H1 (cell line): ENCODE measurements around the gene FKTN. TPM values are rescaled to one million over a fixed set of nuclear protein-coding genes. Genes with fewer than 3 reads are reported as not detected.

ENCODE experiments used
- CTCF ChIA-PET: fragments of 300-600 bp; sonication (Branson Sonifier 250); formaldehyde crosslinking; loops from one replicate; lab custom pipeline; 2021; ENCODE audit not compliant: partially characterized antibody; lab: Charles Lee
- POLR2A ChIA-PET: fragments of 300-600 bp; sonication (Branson Sonifier 250); formaldehyde crosslinking; loops from one replicate; lab custom pipeline; 2021; ENCODE audit warnings: inconsistent platforms; ENCODE audit not compliant: partially characterized antibody; lab: Charles Lee
- DNase-seq, 2 experiments: peaks; one replicate each; pipeline versions ENCODE4 v3.0.0 to v3.0.0-alpha.2; 2010 to 2022; ENCODE audit warnings: low spot score in 2 of 2, low read depth in 1 of 2, mixed read lengths in 1 of 2
- FAIRE-seq: peaks from 2 replicates; lab custom pipeline; 2011; peaks lifted over from hg19 to GRCh38; lab: Jason Lieb, UNC
- H2AFZ ChIP-seq: 2 replicates; pipeline ENCODE4 v1.8.1; 2012; ENCODE audit warnings: low read length, inconsistent platforms
- H2AK5ac ChIP-seq: 2 replicates; pipeline ENCODE4 v1.6.1; 2013; ENCODE audit warnings: low read depth, low read length
- H2BK120ac ChIP-seq: replicated peaks from 2 replicates; pipeline ENCODE3; 2013; ENCODE audit warnings: low read depth, low read length, inconsistent platforms
- H2BK12ac ChIP-seq: 2 replicates; pipeline ENCODE4 v1.6.1; 2013; ENCODE audit warnings: low read depth, low read length
- H2BK15ac ChIP-seq: 2 replicates; pipeline ENCODE4 v1.6.1; 2013; ENCODE audit warnings: low read length
- H2BK20ac ChIP-seq: 2 replicates; pipeline ENCODE4 v1.6.1; 2013; ENCODE audit warnings: low read length
- H2BK5ac ChIP-seq: 2 replicates; pipeline ENCODE4 v1.6.1; 2013; ENCODE audit warnings: low read depth, low read length
- H3K14ac ChIP-seq: 2 replicates; pipeline ENCODE4 v1.6.1; 2013; ENCODE audit warnings: inconsistent platforms; ENCODE audit not compliant: insufficient read length
- H3K18ac ChIP-seq: 2 replicates; pipeline ENCODE4 v1.6.1; 2013; ENCODE audit warnings: low read length; ENCODE audit errors: extremely low read depth
- H3K23ac ChIP-seq: 2 replicates; pipeline ENCODE4 v1.6.1; 2013; ENCODE audit warnings: inconsistent platforms; ENCODE audit not compliant: insufficient read length
- H3K23me2 ChIP-seq: 2 replicates; pipeline ENCODE4 v1.6.1; 2013; ENCODE audit warnings: low read depth, low read length
- H3K27ac ChIP-seq: 2 replicates; pipeline ENCODE4 v1.6.1; 2011; ENCODE audit warnings: low read depth, low read length, inconsistent platforms
- H3K27me3 ChIP-seq, 4 experiments: replicated peaks in 1 of 4; 1 replicate in 1 of 4; 2 replicates in 3 of 4; pipeline versions ENCODE4 v1.6.1 to v1.8.1; 2011 to 2013; ENCODE audit warnings: low read length in 3 of 4, mild to moderate bottlenecking in 3 of 4, inconsistent platforms in 2 of 4, mixed read lengths in 2 of 4, moderate library complexity in 1 of 4; ENCODE audit not compliant: control insufficient read depth in 3 of 4, insufficient read depth in 3 of 4; ENCODE audit errors: extremely low read depth in 1 of 4
- H3K36me3 ChIP-seq, 4 experiments: 2 replicates each; pipeline versions ENCODE4 v1.6.1 to v1.8.1; 2011 to 2013; ENCODE audit warnings: mild to moderate bottlenecking in 4 of 4, low read length in 3 of 4, moderate library complexity in 2 of 4, control low read depth in 1 of 4, inconsistent platforms in 1 of 4; ENCODE audit not compliant: insufficient read depth in 4 of 4, control insufficient read depth in 2 of 4
- H3K4ac ChIP-seq: replicated peaks from 2 replicates; pipeline ENCODE3; 2013; ENCODE audit warnings: low read length, low read depth, mixed read lengths, inconsistent platforms; ENCODE audit not compliant: insufficient read length
- H3K4me1 ChIP-seq, 4 experiments: replicated peaks in 1 of 4; 1 replicate in 1 of 4; 2 replicates in 3 of 4; pipeline versions ENCODE4 v1.6.1 to v1.8.1; 2011 to 2013; ENCODE audit warnings: low read length in 3 of 4, inconsistent platforms in 2 of 4, mixed read lengths in 1 of 4; ENCODE audit not compliant: insufficient read depth in 4 of 4, control insufficient read depth in 3 of 4
- H3K4me2 ChIP-seq, 2 experiments: 2 replicates each; pipeline versions ENCODE4 v1.6.1 to v1.8.1; 2011 to 2013; ENCODE audit warnings: low read depth in 2 of 2, low read length in 2 of 2, control low read depth in 1 of 2, inconsistent platforms in 1 of 2, mild to moderate bottlenecking in 1 of 2; ENCODE audit not compliant: insufficient read depth in 1 of 2
- H3K4me3 ChIP-seq, 4 experiments: fragments of 200-600, 300-600 bp in 1 of 4; sonication (generic), shearing (Covaris generic), sonication (Bioruptor Twin) in 1 of 4; 2 replicates each; pipeline versions ENCODE4 v1.5.1 to v1.8.1; 2011 to 2016; ENCODE audit warnings: low read length in 4 of 4, low read depth in 3 of 4, control low read depth in 2 of 4, inconsistent platforms in 2 of 4, mild to moderate bottlenecking in 2 of 4, mixed read lengths in 1 of 4, moderate library complexity in 1 of 4; ENCODE audit not compliant: insufficient read depth in 2 of 4; ENCODE audit errors: extremely low read depth in 1 of 4
- H3K56ac ChIP-seq: replicated peaks from 2 replicates; pipeline ENCODE3; 2013; ENCODE audit warnings: low read depth, mild to moderate bottlenecking, mixed read lengths, low read length, inconsistent platforms; ENCODE audit not compliant: insufficient read length
- H3K79me1 ChIP-seq: 2 replicates; pipeline ENCODE4 v1.6.1; 2013; ENCODE audit warnings: low read depth, low read length, control low read depth
- H3K79me2 ChIP-seq, 2 experiments: 2 replicates each; pipeline versions ENCODE4 v1.6.1 to v1.8.1; 2012 to 2013; ENCODE audit warnings: low read length in 2 of 2, mild to moderate bottlenecking in 2 of 2, inconsistent platforms in 1 of 2; ENCODE audit not compliant: insufficient read depth in 2 of 2, control insufficient read depth in 1 of 2
- H3K9ac ChIP-seq, 4 experiments: replicated peaks in 1 of 4; 1 replicate in 1 of 4; 2 replicates in 3 of 4; pipeline versions ENCODE4 v1.6.1 to v1.8.1; 2011 to 2013; ENCODE audit warnings: low read depth in 3 of 4, low read length in 3 of 4, control low read depth in 2 of 4, mild to moderate bottlenecking in 2 of 4, moderate library complexity in 2 of 4, inconsistent platforms in 1 of 4; ENCODE audit errors: extremely low read depth in 1 of 4
- H3K9me3 ChIP-seq, 2 experiments: 2 replicates each; pipeline versions ENCODE4 v1.6.1 to v1.8.1; 2012 to 2013; ENCODE audit warnings: mild to moderate bottlenecking in 2 of 2, moderate library complexity in 2 of 2, control low read depth in 1 of 2, inconsistent platforms in 1 of 2, low read depth in 1 of 2, low read length in 1 of 2, mixed read lengths in 1 of 2; ENCODE audit not compliant: insufficient read depth in 2 of 2
- H4K20me1 ChIP-seq, 2 experiments: replicated peaks in 1 of 2; 2 replicates each; pipeline versions ENCODE3 to v1.8.1; 2011 to 2013; ENCODE audit warnings: inconsistent platforms in 2 of 2, low read length in 2 of 2, mild to moderate bottlenecking in 1 of 2; ENCODE audit not compliant: insufficient read depth in 2 of 2, control insufficient read depth in 1 of 2
- H4K5ac ChIP-seq: 2 replicates; pipeline ENCODE4 v1.6.1; 2013; ENCODE audit warnings: low read length, low read depth, mixed read lengths, inconsistent platforms; ENCODE audit not compliant: insufficient read length
- H4K8ac ChIP-seq: 2 replicates; pipeline ENCODE4 v1.8.0; 2013; ENCODE audit warnings: mild to moderate bottlenecking, moderate library complexity, low read length, inconsistent platforms; ENCODE audit not compliant: insufficient read depth; ENCODE audit errors: extremely low read depth
- H4K91ac ChIP-seq: replicated peaks from 2 replicates; pipeline ENCODE3; 2013; ENCODE audit warnings: low read length, mixed read lengths, inconsistent platforms; ENCODE audit not compliant: insufficient read length
- BACH1 ChIP-seq: IDR thresholded peaks from 2 replicates; pipeline ENCODE4 v1.6.1; 2012; ENCODE audit warnings: low read length, improper control_type of control experiment
- PHF8 ChIP-seq: fragments of 200-600 bp; sonication (generic); conservative IDR thresholded peaks from 2 replicates; pipeline ENCODE4 v1.7.1; 2012; ENCODE audit warnings: low read depth, mild to moderate bottlenecking, inconsistent platforms, low read length, moderate library complexity
- SIRT6 ChIP-seq: IDR thresholded peaks from one replicate; pipeline ENCODE4 v1.7.1; 2012; ENCODE audit warnings: low read length, inconsistent platforms
- SP1 ChIP-seq: IDR thresholded peaks from 2 replicates; pipeline ENCODE4 v1.6.1; 2011; ENCODE audit warnings: low read depth, low read length
- TAF1 ChIP-seq: IDR thresholded peaks from 2 replicates; pipeline ENCODE4 v1.6.1; 2011; ENCODE audit warnings: mild to moderate bottlenecking, low read depth, low read length
- TBP ChIP-seq: IDR thresholded peaks from 2 replicates; pipeline ENCODE4 v1.6.1; 2011; ENCODE audit warnings: low read depth, low read length, improper control_type of control experiment
- WGBS, 2 experiments: shearing (Covaris generic) in 1 of 2; methylation state at CpG; one replicate each; pipeline versions ENCODE4 v1.1.6 to v1.1.7; 2013 to 2015; ENCODE audit warnings: low lambda C conversion rate in 2 of 2, mixed read lengths in 2 of 2, inconsistent platforms in 1 of 2, low coverage in 1 of 2, missing lambda C conversion rate in 1 of 2; ENCODE audit not compliant: insufficient replicate concordance in 2 of 2, insufficient coverage in 1 of 2, insufficient read length in 1 of 2; ENCODE audit errors: extremely low coverage in 1 of 2, missing lambda C conversion rate in 1 of 2; 5-methylcytosine and 5-hydroxymethylcytosine counted together
- polyA plus RNA-seq, 7 experiments: library from polyadenylated mRNA; depleted of rRNA in 3 of 7; stranded (reverse) in 5 of 7; unstranded in 2 of 7; fragments of >200 nt in 5 of 7; fragments of 200-250 nt in 2 of 7; gene quantifications; 1 replicate in 5 of 7; 2 replicates in 1 of 7; 4 replicates in 1 of 7; pipeline versions ENCODE4 v1.2.1 to v1.2.3, GENCODE V29; 2011 to 2013; ENCODE audit warnings: missing spikeins in 2 of 7, mixed read lengths in 2 of 7
- total RNA-seq: library from RNA; stranded (reverse); fragmentation: NEBNext Ultra II Directional; extraction: Animal tissue kit (Norgen Biotek cat#: 25700); gene quantifications from 2 replicates; pipeline ENCODE4 v1.2.1, GENCODE V29; 2021

FKTN gene
- total and polyA plus RNA-seq, 2 of the 8 experiments (the other 6 are each of a cell fraction or from before 2014, with no cell fraction given) = 2.7 to 13.4 TPM

GRCh38 chr9:105662184-105663104 lies 104.5 kb downstream of the FKTN start, which contains the start of gene TAL2:
Gene TAL2, plus strand, starts transcription at chr9:105662457. Its CDS starts 40 bp downstream, at chr9:105662497.
- H3K23ac ChIP-seq = no peak within 1 kb of the TSS
- no peak within 1 kb of the TSS for H3K56ac ChIP-seq
- ChIA-PET POLR2A (no interaction called here), CTCF (interaction anchor here (2.1 kb wide), 1 partner anchor 24 kb away, joined by 8 read pairs; no protein-coding TSS in a partner anchor)
- H3K36me3 ChIP-seq = no peaks in the 10 kb centered on the region
- H2BK20ac ChIP-seq = no peak within 1 kb of the TSS
- H4K5ac ChIP-seq = no peak within 1 kb of the TSS
- no peak within 1 kb of the TSS for H2AFZ ChIP-seq
- no peak within 1 kb of the TSS for H3K4me2 ChIP-seq
- peaks cover 0 to 17% (median 2%) of the 10 kb centered on the region in 4 experiments; a peak in 5 of 7 replicates for H3K27me3 ChIP-seq
- H2BK120ac ChIP-seq = no peak within 1 kb of the TSS
- H3K9ac ChIP-seq = no peak within 1 kb of the TSS
- H2BK5ac ChIP-seq = no peak within 1 kb of the TSS
- H3K79me2 ChIP-seq = no peaks in the 10 kb centered on the region
- no peak within 1 kb of the TSS for H4K8ac ChIP-seq
- no peak within 1 kb of the TSS for H3K4me3 ChIP-seq
- no peaks in the 10 kb centered on the region for H3K4me1 ChIP-seq
- H3K9me3 ChIP-seq = no peaks in the 10 kb centered on the region
- FAIRE-seq = no peak
- H3K23me2 ChIP-seq = no peaks in the 10 kb centered on the region
- H4K20me1 ChIP-seq = no peaks in the 10 kb centered on the region
- H2AK5ac ChIP-seq = no peak within 1 kb of the TSS
- no peak within 1 kb of the TSS for H3K27ac ChIP-seq
- WGBS, 2 experiments = 92% methylated on average over 12 of the region's 12 CpGs; no CpG with 5 or more reads in 1 of the 2 experiments
- no peak within 1 kb of the TSS for H3K18ac ChIP-seq
- no peak within 1 kb of the TSS for H2BK15ac ChIP-seq
- no peaks in the 10 kb centered on the region for H3K79me1 ChIP-seq
- no peak within 1 kb of the TSS for H4K91ac ChIP-seq
- TF ChIP-seq TBP = no peak
- no peak for TF ChIP-seq PHF8
- TF ChIP-seq TAF1 = no peak
- TF ChIP-seq SIRT6 = no peak
- TF ChIP-seq BACH1 = no peak
- TF ChIP-seq SP1 = no peak
- no peak for DNase-seq
- H2BK12ac ChIP-seq = no peak within 1 kb of the TSS
- no peak within 1 kb of the TSS for H3K4ac ChIP-seq
- no peak within 1 kb of the TSS for H3K14ac ChIP-seq
